HepG2 (cell line): Measurements from ENCODE around the gene RBFOX1. TPM values are rescaled to one million over a fixed set of nuclear protein-coding genes. Genes with fewer than 3 reads are reported as not detected.

ENCODE experiments used
- ATAC-seq: fragments of 200-7000 bp; cut with Tn5 transposase; 3 replicates; pipeline ENCODE4 v1.9.1; 2020; ENCODE audit warnings: mild to moderate bottlenecking, moderate library complexity
- BruUV-seq: library from RNA; stranded (reverse); fragments of 400-500 nt; replicated peaks from 2 replicates; lab custom pipeline; 2021; lab: Mats Ljungman, UMichigan
- CTCF ChIA-PET: fragments of 300-600 bp; formaldehyde crosslinking; extraction: SDS; loops from one replicate; lab custom pipeline; 2021; ENCODE audit warnings: low total read pairs, inconsistent platforms, low intra/inter-chr PET ratio; lab: Yijun Ruan, JAX
- POLR2A ChIA-PET: fragments of 350-600 bp; sonication (Branson Sonifier 250); formaldehyde crosslinking; loops from one replicate; lab custom pipeline; 2020; ENCODE audit warnings: antibody characterized with exemption, inconsistent platforms; lab: Yijun Ruan, JAX
- DNase-seq: peaks from one replicate; pipeline ENCODE4 v3.0.0-alpha.2; 2015; ENCODE audit warnings: low spot score
- FAIRE-seq: peaks from 3 replicates; lab custom pipeline; 2011; peaks lifted over from hg19 to GRCh38; lab: Jason Lieb, UNC
- H2AFZ ChIP-seq: one replicate; pipeline ENCODE4 v1.6.1; 2011; ENCODE audit warnings: low read length, inconsistent platforms
- H3K27ac ChIP-seq: fragments of 300-600 bp; 3 replicates; pipeline ENCODE4 v1.8.0; 2011; ENCODE audit warnings: mixed run types, mild to moderate bottlenecking, mixed read lengths, low read length, inconsistent platforms; ENCODE audit not compliant: insufficient read depth; ENCODE audit errors: extremely low read length
- H3K27me3 ChIP-seq, 2 experiments: fragments of 200-600 bp in 1 of 2; 2 replicates in 1 of 2; 3 replicates in 1 of 2; pipeline versions ENCODE4 v1.6.0 to v1.8.0; 2011; ENCODE audit warnings: low read length in 2 of 2, mild to moderate bottlenecking in 2 of 2, moderate library complexity in 2 of 2, inconsistent platforms in 1 of 2; ENCODE audit not compliant: insufficient read depth in 2 of 2, control insufficient read depth in 1 of 2
- H3K36me3 ChIP-seq, 2 experiments: fragments of 200-600 bp in 1 of 2; replicated peaks in 1 of 2; 2 replicates in 1 of 2; 3 replicates in 1 of 2; pipeline versions ENCODE4 v1.5.1 to v1.8.0; 2011; ENCODE audit warnings: low read length in 2 of 2, inconsistent platforms in 1 of 2; ENCODE audit not compliant: insufficient read depth in 2 of 2, control insufficient read depth in 1 of 2
- H3K4me1 ChIP-seq: 2 replicates; pipeline ENCODE4 v1.5.1; 2012; ENCODE audit warnings: low read length, inconsistent platforms; ENCODE audit not compliant: insufficient read depth
- H3K4me2 ChIP-seq: 2 replicates; pipeline ENCODE4 v1.6.0; 2011; ENCODE audit warnings: low read depth, low read length, inconsistent platforms
- H3K4me3 ChIP-seq, 3 experiments: fragments of 200-600 bp in 1 of 3; sonication (generic), shearing (Covaris generic) in 1 of 3; replicated peaks in 1 of 3; 2 replicates each; pipeline ENCODE4 v1.5.1; 2011 to 2016; ENCODE audit warnings: low read length in 3 of 3, inconsistent platforms in 2 of 3, low read depth in 2 of 3, mild to moderate bottlenecking in 2 of 3, control low read depth in 1 of 3, mixed read lengths in 1 of 3; ENCODE audit not compliant: insufficient read depth in 1 of 3
- H3K79me2 ChIP-seq: one replicate; pipeline ENCODE4 v1.6.1; 2011; ENCODE audit warnings: low read length, inconsistent platforms; ENCODE audit not compliant: insufficient read depth
- H3K9ac ChIP-seq: 2 replicates; pipeline ENCODE4 v1.6.0; 2011; ENCODE audit warnings: mild to moderate bottlenecking, low read depth, low read length, inconsistent platforms; ENCODE audit not compliant: insufficient read depth
- H3K9me3 ChIP-seq: 2 replicates; pipeline ENCODE4 v1.5.1; 2012; ENCODE audit warnings: mild to moderate bottlenecking, low read length
- H4K20me1 ChIP-seq: 2 replicates; pipeline ENCODE4 v1.6.0; 2011; ENCODE audit warnings: inconsistent platforms, mild to moderate bottlenecking, low read length, moderate library complexity; ENCODE audit not compliant: insufficient read depth
- XRCC5 ChIP-seq: fragments of 200-400 bp; formaldehyde crosslinking; optimal IDR thresholded peaks from 2 replicates; pipeline ENCODE3; 2017; ENCODE audit warnings: mild to moderate bottlenecking, low read length
- ZBTB40 ChIP-seq, 2 experiments: fragments of 450-650 bp in 1 of 2; sonication (generic) in 1 of 2; formaldehyde crosslinking in 1 of 2; IDR thresholded peaks; 2 replicates each; pipeline versions ENCODE4 v1.6.1 to v1.8.0; 2016 to 2022; ENCODE audit warnings: antibody characterized with exemption in 1 of 2, mild to moderate bottlenecking in 1 of 2, missing genetic modification reagents in 1 of 2
- WGBS: methylation state at CpG from one replicate; pipeline ENCODE4 v1.1.6; 2017; ENCODE audit warnings: low lambda C conversion rate; 5-methylcytosine and 5-hydroxymethylcytosine counted together
- in situ Hi-C: cut with HindIII; loops from 2 replicates; pipeline ENCODE4 v1.10.0; 2017; ENCODE audit warnings: low pct_unique_long_range_greater_than_20kb; ENCODE audit not compliant: extremely low pct_ligation_motif_present
- intact Hi-C: fragments of 100-400 bp; cut with micrococcal nuclease; formaldehyde crosslinking; loops from one replicate; pipeline ENCODE4 v1.10.0; 2022; ENCODE audit not compliant: unreplicated experiment
- polyA plus RNA-seq, 8 experiments: library from polyadenylated mRNA; depleted of rRNA in 3 of 8; stranded (reverse) in 7 of 8; unstranded in 1 of 8; fragments of >200 nt; fragmentation: Illumina TruSeq in 4 of 8; extraction: Trizol in 4 of 8; gene quantifications; 2 replicates each; pipeline versions ENCODE4 v1.2.1 to v1.2.3, GENCODE V29; 2011 to 2016; ENCODE audit warnings: low read depth in 4 of 8, missing spikeins in 1 of 8, mixed read lengths in 1 of 8; ENCODE audit not compliant: insufficient read depth in 1 of 8
- total RNA-seq, 5 experiments: library from RNA; depleted of rRNA; stranded (reverse); fragments of >200 nt; fragmentation: Illumina TruSeq; extraction: Trizol; gene quantifications; 2 replicates each; pipeline ENCODE4 v1.2.3, GENCODE V29; 2016; ENCODE audit warnings: low read depth in 1 of 5

RBFOX1 gene
- total and polyA plus RNA-seq, 2 of the 13 experiments (the other 11 are each of a cell fraction or from before 2014, with no cell fraction given): not detected

- H3K9ac ChIP-seq: no peak overlapping the region
- H2AFZ ChIP-seq: no peak overlapping the region
- H4K20me1 ChIP-seq: no peaks in the 10 kb centered on the region
- WGBS: 46% methylated on average over 6 of the region's 6 CpGs
- no peaks in the 10 kb centered on the region for H3K4me1 ChIP-seq
- no peaks in the 10 kb centered on the region for H3K27me3 ChIP-seq
- H3K9me3 ChIP-seq: peaks cover 24% of the 10 kb centered on the region; the same call in 1 of the 2 replicates
- POLR2A ChIA-PET: no interaction called here
- no TSS peak for BruUV-seq
- no peak overlapping the region for H3K27ac ChIP-seq
- DNase-seq: no peak
- H3K4me2 ChIP-seq: no peak overlapping the region
- TF ChIP-seq ZBTB40 (IDR thresholded peaks at IDR 0.05) (no peak), ZBTB40 (CRISPR knock-in tag; IDR thresholded peaks at IDR 0.05) (peak; percentile 92), XRCC5 (no peak)
- CTCF ChIA-PET: no interaction called here
- H3K4me3 ChIP-seq: no peak overlapping the region
- intact Hi-C loops (no loop called here), in situ Hi-C loops (no loop called here)
- H3K79me2 ChIP-seq: no peaks in the 10 kb centered on the region
- no peaks in the 10 kb centered on the region for H3K36me3 ChIP-seq
- no peak for ATAC-seq
- FAIRE-seq: no peak
Measured at GRCh38 chr16:7532534-7532933, 199.9 kb downstream of the RBFOX1 start.
